Type B pancreatic cell (in vitro differentiated cells): ENCODE data around the gene DDX1. TPM values are rescaled to one million over a fixed set of nuclear protein-coding genes. Genes with fewer than 3 reads are reported as not detected.

Source experiments
- DNase-seq: peaks from one replicate; pipeline ENCODE4 v3.0.0; 2021; ENCODE audit warnings: mixed read lengths; ENCODE audit not compliant: unreplicated experiment; ENCODE audit errors: extremely low spot score
- H3K27ac Mint-ChIP-seq: 2 replicates; pipeline ENCODE4 v1.8.0; 2021; ENCODE audit warnings: mild to moderate bottlenecking, mixed read lengths
- H3K27me3 Mint-ChIP-seq: 2 replicates; pipeline ENCODE4 v1.8.0; 2021; ENCODE audit warnings: mixed read lengths
- H3K36me3 Mint-ChIP-seq: 2 replicates; pipeline ENCODE4 v1.8.0; 2021; ENCODE audit warnings: mixed read lengths
- H3K4me1 Mint-ChIP-seq: one replicate; pipeline ENCODE4 v1.8.0; 2021; ENCODE audit warnings: mixed read lengths; ENCODE audit not compliant: unreplicated experiment
- H3K4me3 Mint-ChIP-seq: 2 replicates; pipeline ENCODE4 v1.8.0; 2021; ENCODE audit warnings: mild to moderate bottlenecking, mixed read lengths
- H3K9me3 Mint-ChIP-seq: 2 replicates; pipeline ENCODE4 v1.8.0; 2021; ENCODE audit warnings: mixed read lengths
- total RNA-seq: library from RNA; stranded (reverse); gene quantifications from 2 replicates; pipeline ENCODE4 v1.2.1, GENCODE V29; 2021; ENCODE audit warnings: low replicate concordance
- TF ChIP-seq, protein P1 (sequence below): fragments of 200-600 bp; sonication (generic); conservative IDR thresholded peaks from 2 replicates; pipeline ENCODE4 v1.5.0; 2021; ENCODE audit warnings: antibody characterized with exemption, mild to moderate bottlenecking

The DDX1 gene
- total RNA-seq, 1 donor from 2014 or later, result 111 TPM

GRCh38 chr2:15596350-15596749, 4.7 kb downstream of the DDX1 start:
- Mint-ChIP-seq H3K9me3 (no peaks in the 10 kb centered on the region), H3K27ac (no peak overlapping the region), H3K4me1 (peaks cover 11% of the 10 kb centered on the region), H3K27me3 (no peaks in the 10 kb centered on the region), H3K36me3 (peaks cover 36% of the 10 kb centered on the region), H3K4me3 (no peak overlapping the region)
- TF ChIP-seq, protein P1, sequence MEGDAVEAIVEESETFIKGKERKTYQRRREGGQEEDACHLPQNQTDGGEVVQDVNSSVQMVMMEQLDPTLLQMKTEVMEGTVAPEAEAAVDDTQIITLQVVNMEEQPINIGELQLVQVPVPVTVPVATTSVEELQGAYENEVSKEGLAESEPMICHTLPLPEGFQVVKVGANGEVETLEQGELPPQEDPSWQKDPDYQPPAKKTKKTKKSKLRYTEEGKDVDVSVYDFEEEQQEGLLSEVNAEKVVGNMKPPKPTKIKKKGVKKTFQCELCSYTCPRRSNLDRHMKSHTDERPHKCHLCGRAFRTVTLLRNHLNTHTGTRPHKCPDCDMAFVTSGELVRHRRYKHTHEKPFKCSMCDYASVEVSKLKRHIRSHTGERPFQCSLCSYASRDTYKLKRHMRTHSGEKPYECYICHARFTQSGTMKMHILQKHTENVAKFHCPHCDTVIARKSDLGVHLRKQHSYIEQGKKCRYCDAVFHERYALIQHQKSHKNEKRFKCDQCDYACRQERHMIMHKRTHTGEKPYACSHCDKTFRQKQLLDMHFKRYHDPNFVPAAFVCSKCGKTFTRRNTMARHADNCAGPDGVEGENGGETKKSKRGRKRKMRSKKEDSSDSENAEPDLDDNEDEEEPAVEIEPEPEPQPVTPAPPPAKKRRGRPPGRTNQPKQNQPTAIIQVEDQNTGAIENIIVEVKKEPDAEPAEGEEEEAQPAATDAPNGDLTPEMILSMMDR, result no peak
- no peak for DNase-seq

GRCh38 chr2:15596968-15597367, 5.3 kb downstream of the DDX1 start:
- H3K4me1 Mint-ChIP-seq, result peaks cover 9% of the 10 kb centered on the region
- peaks cover 38% of the 10 kb centered on the region for H3K36me3 Mint-ChIP-seq
- H3K9me3 Mint-ChIP-seq, result no peaks in the 10 kb centered on the region
- H3K27me3 Mint-ChIP-seq, result no peaks in the 10 kb centered on the region
- TF ChIP-seq, protein P1, result no peak
- no peak overlapping the region for H3K27ac Mint-ChIP-seq
- DNase-seq, result no peak
- no peak overlapping the region for H3K4me3 Mint-ChIP-seq

- no peak overlapping the region for H3K4me3 Mint-ChIP-seq
- no peaks in the 10 kb centered on the region for H3K4me1 Mint-ChIP-seq
- H3K9me3 Mint-ChIP-seq, result no peaks in the 10 kb centered on the region
- TF ChIP-seq, protein P1, result no peak
- peaks cover 59% of the 10 kb centered on the region for H3K36me3 Mint-ChIP-seq
- H3K27ac Mint-ChIP-seq, result no peak overlapping the region
- H3K27me3 Mint-ChIP-seq, result no peaks in the 10 kb centered on the region
- no peak for DNase-seq
These were observed 8.3 kb downstream of the DDX1 start for GRCh38 chr2:15599994-15600393.

- no peaks in the 10 kb centered on the region for H3K4me1 Mint-ChIP-seq
- no peak overlapping the region for H3K27ac Mint-ChIP-seq
- no peaks in the 10 kb centered on the region for H3K9me3 Mint-ChIP-seq
- H3K27me3 Mint-ChIP-seq, result no peaks in the 10 kb centered on the region
- no peak for DNase-seq
- peaks cover 55% of the 10 kb centered on the region for H3K36me3 Mint-ChIP-seq
- TF ChIP-seq, protein P1, result no peak
- no peak overlapping the region for H3K4me3 Mint-ChIP-seq
These were observed 10.0 kb downstream of the DDX1 start for GRCh38 chr2:15601681-15602080.

- no peak for DNase-seq
- TF ChIP-seq, protein P1, result no peak
- Mint-ChIP-seq H3K36me3 (peaks cover 55% of the 10 kb centered on the region), H3K27me3 (no peaks in the 10 kb centered on the region), H3K4me1 (no peaks in the 10 kb centered on the region), H3K27ac (no peak overlapping the region), H3K9me3 (no peaks in the 10 kb centered on the region), H3K4me3 (no peak overlapping the region)
These were observed 10.7 kb downstream of the DDX1 start for GRCh38 chr2:15602393-15602792.
